ENCODE data around the gene CD48. TPM values are rescaled to one million over a fixed set of nuclear protein-coding genes. Genes with fewer than 3 reads are reported as not detected.

The CD48 gene
- total and polyA plus RNA-seq, 2 donors (not counting 1 experiment from before 2014, with no cell fraction given) = 252 to 428 TPM

DNA sequence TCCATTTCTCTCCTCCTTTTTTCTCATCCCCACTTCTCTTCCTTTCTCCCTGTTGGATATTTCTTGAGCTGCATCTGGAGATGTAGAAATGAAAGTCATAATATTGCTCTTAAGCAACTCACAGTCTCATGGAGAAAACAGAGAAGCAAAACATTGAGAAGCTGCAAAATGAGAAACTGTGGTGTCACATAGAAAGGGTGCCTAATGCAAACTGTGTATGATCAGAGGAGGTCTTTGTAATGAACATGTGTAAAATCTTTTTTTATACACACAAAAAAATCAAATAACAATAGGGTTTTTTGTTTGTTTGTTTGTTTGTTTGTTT is 15.7 kb upstream of the CD48 start:
- no peak overlapping the region for H3K4me3 Mint-ChIP-seq
- no peak overlapping the region for H3K27ac Mint-ChIP-seq
- no peaks in the 10 kb centered on the region for H3K9me3 Mint-ChIP-seq (ENCODE audit: insufficient read depth)
- H3K9ac ChIP-seq (ENCODE audit: low read length) = peak overlapping the region; percentile 8
- H3K27me3 Mint-ChIP-seq = no peaks in the 10 kb centered on the region
- H3K36me3 ChIP-seq (replicated peaks in 1 of 2; ENCODE audit: control extremely low read depth in 1 of 2, control insufficient read depth in 1 of 2, extremely low read depth in 1 of 2, insufficient read depth in 2 of 2, low read length in 1 of 2) = no peaks in the 10 kb centered on the region
- H3K9me3 ChIP-seq (ENCODE audit: control extremely low read depth in 1 of 3, control insufficient read depth in 2 of 3, insufficient read depth in 1 of 3, low read length in 2 of 3) = no peaks in the 10 kb centered on the region
- ATAC-seq (ENCODE audit: low read depth) (no peak), DNase-seq (no peak)
- H4K20me1 ChIP-seq (ENCODE audit: control insufficient read depth, insufficient read depth, low read length, poor library complexity, severe bottlenecking) = no peaks in the 10 kb centered on the region
- no peaks in the 10 kb centered on the region for H3K27me3 ChIP-seq (replicated peaks in 1 of 4; ENCODE audit: control extremely low read depth in 1 of 4, control insufficient read depth in 3 of 4, insufficient read depth in 4 of 4, low read length in 3 of 4)
- H3K79me2 ChIP-seq (ENCODE audit: control insufficient read depth, insufficient read depth, low read length) = no peaks in the 10 kb centered on the region
- peaks cover 14% of the 10 kb centered on the region for H3K4me1 Mint-ChIP-seq
- peak overlapping the region in 1 of 5 experiments; percentile 17 for H3K4me3 ChIP-seq (ENCODE audit: control extremely low read depth in 1 of 5, extremely low read depth in 1 of 5, insufficient read depth in 1 of 5, low read depth in 2 of 5, low read length in 4 of 5)
- TF ChIP-seq CTCF (IDR thresholded peaks at IDR 0.05) = no peak
- no peak for TF ChIP-seq EZH2 (IDR thresholded peaks at IDR 0.05; ENCODE audit: borderline replicate concordance, insufficient read depth, low read depth, low read length, poor library complexity, severe bottlenecking)
- no peak overlapping the region for H3K27ac ChIP-seq (ENCODE audit: low read length in 2 of 2)
- H3K4me1 ChIP-seq (ENCODE audit: control insufficient read depth in 2 of 2, insufficient read depth in 2 of 2, low read length in 2 of 2) = peaks cover 8 to 14% of the 10 kb centered on the region in 2 donors
- ChIA-PET POLR2A (no interaction called here), CTCF (interaction anchor here (0.5 to 13.0 kb wide), 33 partner anchors 9 to 412 kb away, joined by 3 to 279 read pairs (median 5); partner anchors contain the start of genes CD48, ITLN2, LY9 and SLAMF1)
- no peak overlapping the region for H2AFZ ChIP-seq (ENCODE audit: insufficient read depth, low read depth, low read length, poor library complexity, severe bottlenecking)
- peak overlapping the region; percentile 38 for H3K4me2 ChIP-seq (replicated peaks; ENCODE audit: low read depth, low read length, poor library complexity, severe bottlenecking)
- intact Hi-C loops (cut with micrococcal nuclease) = loop anchor here (1.0 to 2.0 kb wide), 6 partner anchors 14 to 224 kb away; no protein-coding TSS in a partner anchor

GRCh38 chr1:160726498-160727315 is 15.1 kb upstream of the CD48 start:
- Histone ChIP-seq H3K4me3 (ENCODE audit: control extremely low read depth in 1 of 5, extremely low read depth in 1 of 5, insufficient read depth in 1 of 5, low read depth in 2 of 5, low read length in 4 of 5) (peak overlapping the region in 1 of 5 experiments; percentile 17), H4K20me1 (ENCODE audit: control insufficient read depth, insufficient read depth, low read length, poor library complexity, severe bottlenecking) (no peaks in the 10 kb centered on the region), H3K79me2 (ENCODE audit: control insufficient read depth, insufficient read depth, low read length) (no peaks in the 10 kb centered on the region), H2AFZ (ENCODE audit: insufficient read depth, low read depth, low read length, poor library complexity, severe bottlenecking) (peak overlapping the region; percentile 60), H3K27me3 (replicated peaks in 1 of 4; ENCODE audit: control extremely low read depth in 1 of 4, control insufficient read depth in 3 of 4, insufficient read depth in 4 of 4, low read length in 3 of 4) (no peaks in the 10 kb centered on the region), H3K36me3 (replicated peaks in 1 of 2; ENCODE audit: control extremely low read depth in 1 of 2, control insufficient read depth in 1 of 2, extremely low read depth in 1 of 2, insufficient read depth in 2 of 2, low read length in 1 of 2) (no peaks in the 10 kb centered on the region), H3K4me2 (replicated peaks; ENCODE audit: low read depth, low read length, poor library complexity, severe bottlenecking) (peak overlapping the region; percentile 38), H3K9ac (ENCODE audit: low read length) (peak overlapping the region; percentile 8), H3K9me3 (ENCODE audit: control extremely low read depth in 1 of 3, control insufficient read depth in 2 of 3, insufficient read depth in 1 of 3, low read length in 2 of 3) (no peaks in the 10 kb centered on the region), H3K4me1 (ENCODE audit: control insufficient read depth in 2 of 2, insufficient read depth in 2 of 2, low read length in 2 of 2) (peaks cover 8 to 12% of the 10 kb centered on the region in 2 donors), H3K27ac (ENCODE audit: low read length in 2 of 2) (no peak overlapping the region)
- DNase-seq = peak; percentile 88
- CTCF ChIA-PET = interaction anchor here (0.5 to 13.0 kb wide), 37 partner anchors 8 to 412 kb away, joined by 3 to 279 read pairs (median 5); partner anchors contain the start of genes CD48, ITLN2, LY9 and SLAMF1
- Mint-ChIP-seq H3K4me1 (peaks cover 10% of the 10 kb centered on the region), H3K27ac (no peak overlapping the region), H3K27me3 (no peaks in the 10 kb centered on the region), H3K4me3 (no peak overlapping the region), H3K9me3 (ENCODE audit: insufficient read depth) (no peaks in the 10 kb centered on the region)
- POLR2A ChIA-PET = no interaction called here
- WGBS (ENCODE audit: insufficient coverage) = 20% methylated on average over 6 of the region's 8 CpGs
- TF ChIP-seq CTCF (IDR thresholded peaks at IDR 0.05) = peak; percentile 99
- TF ChIP-seq EZH2 (IDR thresholded peaks at IDR 0.05; ENCODE audit: borderline replicate concordance, insufficient read depth, low read depth, low read length, poor library complexity, severe bottlenecking) = no peak
- intact Hi-C loops (cut with micrococcal nuclease) = loop anchor here (1.0 to 2.0 kb wide), 7 partner anchors 14 to 264 kb away; no protein-coding TSS in a partner anchor
- ATAC-seq (ENCODE audit: low read depth) = peak; percentile 93
